Measurements from ENCODE around the gene CLPTM1L.
A peak's percentile ranks its signal among the peaks of the same experiment; 100 is the strongest.

Gene CLPTM1L

GRCh38 chr5:1298723-1299510 is 46.0 kb downstream of the CLPTM1L start:
- DNase-seq (ENCODE audit: low read depth, low spot score): no peak
- Histone ChIP-seq H3K9ac (ENCODE audit: insufficient read length) (no peak overlapping the region), H3K9me3 (ENCODE audit: low read depth, low read length) (no peaks in the 10 kb centered on the region)

DNA sequence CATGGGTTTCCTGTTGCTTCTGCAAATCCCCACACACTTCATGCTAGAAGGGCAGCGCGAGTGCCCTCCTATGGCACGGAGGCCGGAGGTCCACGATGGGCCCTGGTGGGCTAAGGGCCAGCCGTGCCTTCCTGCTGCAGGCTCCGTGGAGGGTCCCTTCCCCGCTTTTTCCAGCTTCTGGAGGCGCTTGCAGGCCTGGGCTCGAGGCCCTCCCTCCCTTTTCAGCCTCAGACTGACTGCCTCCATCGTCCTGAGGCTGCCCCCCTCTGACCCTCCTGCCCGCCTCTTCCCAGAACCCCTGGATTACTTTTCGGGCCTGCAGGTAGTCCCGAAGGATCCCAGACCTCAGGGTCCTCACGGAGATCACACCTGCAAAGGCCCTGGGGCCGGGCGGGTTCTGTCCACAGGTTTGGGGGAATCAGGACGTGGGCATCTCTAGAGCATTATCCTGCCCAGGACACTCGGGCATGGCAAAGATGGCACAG is 46.8 kb downstream of the CLPTM1L start:
- no peaks in the 10 kb centered on the region for H3K36me3 ChIP-seq (ENCODE audit: insufficient read depth, low read length)
- H3K27ac ChIP-seq: no peak overlapping the region
- no peaks in the 10 kb centered on the region for H3K9me3 ChIP-seq (ENCODE audit: low read depth, low read length)
- TF ChIP-seq EZH2 (IDR thresholded peaks at IDR 0.05) (no peak), FOXP2 (optimal IDR thresholded peaks at IDR 0.05; ENCODE audit: control extremely low read depth, extremely low read length, insufficient read depth) (no peak), POLR2AphosphoS5 (IDR thresholded peaks at IDR 0.05; ENCODE audit: borderline replicate concordance, low read depth, low read length) (no peak)
- no peak overlapping the region for H3K9ac ChIP-seq (ENCODE audit: insufficient read length)
- H3K4me3 ChIP-seq: no peak overlapping the region
- DNase-seq (ENCODE audit: low read depth, low spot score): no peak

More at GRCh38 chr5:1298723-1299510, 46.0 kb downstream of the CLPTM1L start:
- H3K27ac ChIP-seq: no peak overlapping the region
- H3K36me3 ChIP-seq (ENCODE audit: insufficient read depth, low read length): no peaks in the 10 kb centered on the region
- no peak for TF ChIP-seq FOXP2 (optimal IDR thresholded peaks at IDR 0.05; ENCODE audit: control extremely low read depth, extremely low read length, insufficient read depth)
- TF ChIP-seq POLR2AphosphoS5 (IDR thresholded peaks at IDR 0.05; ENCODE audit: borderline replicate concordance, low read depth, low read length): no peak
- no peak for TF ChIP-seq EZH2 (IDR thresholded peaks at IDR 0.05)
- H3K4me3 ChIP-seq: no peak overlapping the region

- H3K9me3 ChIP-seq (ENCODE audit: low read depth, low read length): no peaks in the 10 kb centered on the region
- DNase-seq (ENCODE audit: low read depth, low spot score): no peak
- no peak overlapping the region for H3K4me3 ChIP-seq
- H3K27ac ChIP-seq: no peak overlapping the region
- TF ChIP-seq EZH2 (IDR thresholded peaks at IDR 0.05): no peak
- TF ChIP-seq POLR2AphosphoS5 (IDR thresholded peaks at IDR 0.05; ENCODE audit: borderline replicate concordance, low read depth, low read length): no peak
- H3K9ac ChIP-seq (ENCODE audit: insufficient read length): no peak overlapping the region
- no peaks in the 10 kb centered on the region for H3K36me3 ChIP-seq (ENCODE audit: insufficient read depth, low read length)
Observed at GRCh38 chr5:1297243-1297642, 47.7 kb downstream of the CLPTM1L start.

DNA sequence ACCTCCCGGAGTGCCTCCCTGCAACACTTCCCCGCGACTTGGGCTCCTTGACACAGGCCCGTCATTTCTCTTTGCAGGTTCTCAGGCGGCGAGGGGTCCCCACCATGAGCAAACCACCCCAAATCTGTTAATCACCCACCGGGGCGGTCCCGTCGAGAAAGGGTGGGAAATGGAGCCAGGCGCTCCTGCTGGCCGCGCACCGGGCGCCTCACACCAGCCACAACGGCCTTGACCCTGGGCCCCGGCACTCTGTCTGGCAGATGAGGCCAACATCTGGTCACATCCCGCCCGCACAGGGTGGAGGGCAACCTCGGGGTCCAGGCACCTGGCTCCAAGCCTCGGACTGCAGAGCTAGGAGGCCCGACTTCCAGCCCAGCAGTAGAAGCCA is 49.3 kb downstream of the CLPTM1L start:
- Histone ChIP-seq H3K9ac (ENCODE audit: insufficient read length) (no peak overlapping the region), H3K9me3 (ENCODE audit: low read depth, low read length) (no peaks in the 10 kb centered on the region), H3K36me3 (ENCODE audit: insufficient read depth, low read length) (no peaks in the 10 kb centered on the region), H3K4me3 (no peak overlapping the region), H3K27ac (no peak overlapping the region)
- no peak for DNase-seq (ENCODE audit: low read depth, low spot score)
- TF ChIP-seq POLR2AphosphoS5 (IDR thresholded peaks at IDR 0.05; ENCODE audit: borderline replicate concordance, low read depth, low read length) (no peak), FOXP2 (optimal IDR thresholded peaks at IDR 0.05; ENCODE audit: control extremely low read depth, extremely low read length, insufficient read depth) (no peak), EZH2 (IDR thresholded peaks at IDR 0.05) (no peak)

GRCh38 chr5:1294835-1295649 is 49.9 kb downstream of the CLPTM1L start, which contains the start of gene TERT:
Gene TERT, minus strand, starts transcription at chr5:1295068. Its CDS starts 79 bp downstream, at chr5:1294989.
- H3K4me3 ChIP-seq: peak within 1 kb of the TSS; percentile 54
- no peak for DNase-seq (ENCODE audit: low read depth, low spot score)
- no peak within 1 kb of the TSS for H3K9ac ChIP-seq (ENCODE audit: insufficient read length)
- H3K9me3 ChIP-seq (ENCODE audit: low read depth, low read length): no peaks in the 10 kb centered on the region
- no peak for TF ChIP-seq FOXP2 (optimal IDR thresholded peaks at IDR 0.05; ENCODE audit: control extremely low read depth, extremely low read length, insufficient read depth)
- TF ChIP-seq POLR2AphosphoS5 (IDR thresholded peaks at IDR 0.05; ENCODE audit: borderline replicate concordance, low read depth, low read length): no peak
- no peak within 1 kb of the TSS for H3K27ac ChIP-seq
- H3K36me3 ChIP-seq (ENCODE audit: insufficient read depth, low read length): no peaks in the 10 kb centered on the region

GRCh38 chr5:1294206-1294834 is 50.6 kb downstream of the CLPTM1L start:
- Histone ChIP-seq H3K9me3 (ENCODE audit: low read depth, low read length) (no peaks in the 10 kb centered on the region), H3K9ac (ENCODE audit: insufficient read length) (no peak overlapping the region), H3K4me3 (peak overlapping the region; percentile 54), H3K36me3 (ENCODE audit: insufficient read depth, low read length) (no peaks in the 10 kb centered on the region), H3K27ac (no peak overlapping the region)
- DNase-seq (ENCODE audit: low read depth, low spot score): no peak
- TF ChIP-seq EZH2 (IDR thresholded peaks at IDR 0.05) (no peak), POLR2AphosphoS5 (IDR thresholded peaks at IDR 0.05; ENCODE audit: borderline replicate concordance, low read depth, low read length) (no peak), FOXP2 (optimal IDR thresholded peaks at IDR 0.05; ENCODE audit: control extremely low read depth, extremely low read length, insufficient read depth) (no peak)

DNA sequence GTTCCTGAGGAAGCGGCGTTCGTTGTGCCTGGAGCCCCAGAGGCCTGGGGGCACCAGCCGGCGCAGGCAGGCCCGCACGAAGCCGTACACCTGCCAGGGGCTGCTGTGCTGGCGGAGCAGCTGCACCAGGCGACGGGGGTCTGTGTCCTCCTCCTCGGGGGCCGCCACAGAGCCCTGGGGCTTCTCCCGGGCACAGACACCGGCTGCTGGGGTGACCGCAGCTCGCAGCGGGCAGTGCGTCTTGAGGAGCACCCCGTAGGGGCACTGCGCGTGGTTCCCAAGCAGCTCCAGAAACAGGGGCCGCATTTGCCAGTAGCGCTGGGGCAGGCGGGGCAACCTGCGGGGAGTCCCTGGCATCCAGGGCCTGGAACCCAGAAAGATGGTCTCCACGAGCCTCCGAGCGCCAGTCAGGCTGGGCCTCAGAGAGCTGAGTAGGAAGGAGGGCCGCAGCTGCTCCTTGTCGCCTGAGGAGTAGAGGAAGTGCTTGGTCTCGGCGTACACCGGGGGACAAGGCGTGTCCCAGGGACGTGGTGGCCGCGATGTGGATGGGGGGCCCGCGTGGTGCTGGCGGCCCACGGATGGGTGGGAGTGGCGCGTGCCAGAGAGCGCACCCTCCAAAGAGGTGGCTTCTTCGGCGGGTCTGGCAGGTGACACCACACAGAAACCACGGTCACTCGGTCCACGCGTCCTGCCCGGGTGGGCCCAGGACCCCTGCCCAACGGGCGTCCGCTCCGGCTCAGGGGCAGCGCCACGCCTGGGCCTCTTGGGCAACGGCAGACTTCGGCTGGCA is 51.3 kb downstream of the CLPTM1L start:
- no peak for TF ChIP-seq EZH2 (IDR thresholded peaks at IDR 0.05)
- TF ChIP-seq POLR2AphosphoS5 (IDR thresholded peaks at IDR 0.05; ENCODE audit: borderline replicate concordance, low read depth, low read length): no peak
- no peak for TF ChIP-seq FOXP2 (optimal IDR thresholded peaks at IDR 0.05; ENCODE audit: control extremely low read depth, extremely low read length, insufficient read depth)
- Histone ChIP-seq H3K4me3 (no peak overlapping the region), H3K27ac (no peak overlapping the region)

More for the DNA sequence above, 51.3 kb downstream of the CLPTM1L start:
- no peak overlapping the region for H3K9ac ChIP-seq (ENCODE audit: insufficient read length)
- no peaks in the 10 kb centered on the region for H3K9me3 ChIP-seq (ENCODE audit: low read depth, low read length)
- no peak for DNase-seq (ENCODE audit: low read depth, low spot score)
- no peaks in the 10 kb centered on the region for H3K36me3 ChIP-seq (ENCODE audit: insufficient read depth, low read length)
